Measurements from ENCODE around the gene PPP2R3A. TPM values are rescaled to one million over a fixed set of nuclear protein-coding genes. Genes with fewer than 3 reads are reported as not detected.

Gene PPP2R3A
- total RNA-seq, 1 experiment from 2014 or later, result 1.1 TPM

DNA sequence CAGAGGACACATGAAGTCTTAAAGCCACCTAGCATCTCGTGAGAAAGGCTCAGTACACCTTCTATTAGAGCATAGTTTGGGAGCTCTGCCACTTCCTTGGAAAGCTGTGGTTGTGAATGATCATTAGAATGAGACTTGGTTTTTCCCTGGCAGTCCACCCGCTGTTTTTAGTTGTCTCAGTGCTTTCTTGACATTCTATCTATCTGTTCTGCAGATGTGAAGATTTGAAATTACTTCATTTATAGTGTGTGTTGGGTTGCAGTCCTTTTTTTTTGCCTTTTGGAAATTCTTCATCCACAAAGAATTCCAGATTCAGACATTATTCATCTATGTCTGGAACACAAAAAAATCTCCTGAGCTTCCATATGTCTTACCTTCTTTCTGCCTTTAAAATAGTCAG, 23.7 kb downstream of the PPP2R3A start:
- CTCF ChIA-PET, result no interaction called here
- POLR2A ChIA-PET (ENCODE audit: low non-redundant PET), result no interaction called here
- H3K4me1 ChIP-seq (ENCODE audit: insufficient read depth, low read length, poor library complexity, severe bottlenecking), result no peaks in the 10 kb centered on the region
- intact Hi-C loops (cut with micrococcal nuclease; ENCODE audit: unreplicated experiment), result no loop called here
- DNase-seq (ENCODE audit: low spot score), result no peak
- no peak overlapping the region for H3K27ac ChIP-seq (ENCODE audit: low read depth, low read length, poor library complexity, severe bottlenecking)
- H3K36me3 ChIP-seq (ENCODE audit: insufficient read depth, low read length, poor library complexity, severe bottlenecking), result no peaks in the 10 kb centered on the region
- no TSS peak for BruUV-seq (replicated peaks)
- H3K4me3 ChIP-seq (ENCODE audit: low read depth, low read length, poor library complexity, severe bottlenecking), result no peak overlapping the region
- peaks cover 57% of the 10 kb centered on the region for H3K27me3 ChIP-seq (replicated peaks; ENCODE audit: insufficient read depth, low read depth, low read length, poor library complexity)
- TF ChIP-seq EZH2 (IDR thresholded peaks at IDR 0.05; ENCODE audit: borderline replicate concordance, low read depth, low read length, poor library complexity, severe bottlenecking), result no peak
- TF ChIP-seq, protein P1, sequence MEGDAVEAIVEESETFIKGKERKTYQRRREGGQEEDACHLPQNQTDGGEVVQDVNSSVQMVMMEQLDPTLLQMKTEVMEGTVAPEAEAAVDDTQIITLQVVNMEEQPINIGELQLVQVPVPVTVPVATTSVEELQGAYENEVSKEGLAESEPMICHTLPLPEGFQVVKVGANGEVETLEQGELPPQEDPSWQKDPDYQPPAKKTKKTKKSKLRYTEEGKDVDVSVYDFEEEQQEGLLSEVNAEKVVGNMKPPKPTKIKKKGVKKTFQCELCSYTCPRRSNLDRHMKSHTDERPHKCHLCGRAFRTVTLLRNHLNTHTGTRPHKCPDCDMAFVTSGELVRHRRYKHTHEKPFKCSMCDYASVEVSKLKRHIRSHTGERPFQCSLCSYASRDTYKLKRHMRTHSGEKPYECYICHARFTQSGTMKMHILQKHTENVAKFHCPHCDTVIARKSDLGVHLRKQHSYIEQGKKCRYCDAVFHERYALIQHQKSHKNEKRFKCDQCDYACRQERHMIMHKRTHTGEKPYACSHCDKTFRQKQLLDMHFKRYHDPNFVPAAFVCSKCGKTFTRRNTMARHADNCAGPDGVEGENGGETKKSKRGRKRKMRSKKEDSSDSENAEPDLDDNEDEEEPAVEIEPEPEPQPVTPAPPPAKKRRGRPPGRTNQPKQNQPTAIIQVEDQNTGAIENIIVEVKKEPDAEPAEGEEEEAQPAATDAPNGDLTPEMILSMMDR (conservative IDR thresholded peaks at IDR 0.05; ENCODE audit: low read depth, low read length), result no peak
- no peaks in the 10 kb centered on the region for H3K9me3 ChIP-seq (ENCODE audit: low read depth, low read length, poor library complexity, severe bottlenecking)

DNA sequence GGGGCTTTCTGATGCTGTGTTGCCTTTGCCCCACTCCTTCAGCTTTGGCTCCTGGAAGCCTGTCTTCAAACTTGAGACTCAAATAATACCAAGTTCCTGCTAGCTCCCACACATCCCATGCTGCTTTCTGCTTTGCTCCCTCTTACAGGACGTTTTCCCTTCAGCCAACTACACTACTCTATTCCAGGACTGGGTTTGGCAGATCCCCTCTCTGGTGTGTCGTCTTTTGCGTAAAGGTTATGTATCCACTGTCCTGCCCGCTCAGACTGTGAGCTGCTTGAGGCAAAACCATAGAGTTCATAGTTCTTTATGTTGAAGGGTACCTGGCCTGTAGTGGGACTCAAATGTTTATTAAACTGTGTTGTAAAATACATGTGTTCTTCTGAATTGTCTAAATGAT, 25.4 kb downstream of the PPP2R3A start:
- no peak overlapping the region for H3K4me3 ChIP-seq (ENCODE audit: low read depth, low read length, poor library complexity, severe bottlenecking)
- TF ChIP-seq EZH2 (IDR thresholded peaks at IDR 0.05; ENCODE audit: borderline replicate concordance, low read depth, low read length, poor library complexity, severe bottlenecking), result no peak
- TF ChIP-seq, protein P1 (conservative IDR thresholded peaks at IDR 0.05; ENCODE audit: low read depth, low read length), result no peak
- intact Hi-C loops (cut with micrococcal nuclease; ENCODE audit: unreplicated experiment), result no loop called here
- BruUV-seq (replicated peaks), result no TSS peak
- H3K4me1 ChIP-seq (ENCODE audit: insufficient read depth, low read length, poor library complexity, severe bottlenecking), result no peaks in the 10 kb centered on the region
- ChIA-PET POLR2A (ENCODE audit: low non-redundant PET) (no interaction called here), CTCF (no interaction called here)
- no peak overlapping the region for H3K27ac ChIP-seq (ENCODE audit: low read depth, low read length, poor library complexity, severe bottlenecking)
- no peaks in the 10 kb centered on the region for H3K9me3 ChIP-seq (ENCODE audit: low read depth, low read length, poor library complexity, severe bottlenecking)
- no peak for DNase-seq (ENCODE audit: low spot score)
- peaks cover 63% of the 10 kb centered on the region for H3K27me3 ChIP-seq (replicated peaks; ENCODE audit: insufficient read depth, low read depth, low read length, poor library complexity)
- H3K36me3 ChIP-seq (ENCODE audit: insufficient read depth, low read length, poor library complexity, severe bottlenecking), result no peaks in the 10 kb centered on the region

DNA sequence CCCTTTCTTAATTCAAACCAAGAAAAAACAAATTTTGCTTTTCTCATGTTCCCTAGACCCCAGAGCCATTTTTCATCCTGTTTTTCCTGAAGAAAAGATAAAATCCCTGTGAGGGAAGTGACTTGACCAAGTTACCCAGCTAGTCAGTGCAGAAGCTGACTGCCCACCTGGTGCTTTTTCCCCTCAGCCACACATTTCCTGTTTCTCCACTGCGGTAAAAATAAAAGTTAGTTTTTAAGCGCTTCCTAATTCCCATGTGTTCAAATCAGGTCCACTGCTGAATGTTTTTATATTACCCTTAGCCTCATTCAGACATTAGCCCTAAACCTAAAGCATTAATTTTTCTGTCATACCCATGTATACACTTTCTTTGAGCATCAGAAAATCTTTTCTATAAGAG, 26.1 kb downstream of the PPP2R3A start:
- Histone ChIP-seq H3K4me3 (ENCODE audit: low read depth, low read length, poor library complexity, severe bottlenecking) (no peak overlapping the region), H3K27me3 (replicated peaks; ENCODE audit: insufficient read depth, low read depth, low read length, poor library complexity) (peaks cover 68% of the 10 kb centered on the region), H3K4me1 (ENCODE audit: insufficient read depth, low read length, poor library complexity, severe bottlenecking) (no peaks in the 10 kb centered on the region), H3K27ac (ENCODE audit: low read depth, low read length, poor library complexity, severe bottlenecking) (no peak overlapping the region), H3K36me3 (ENCODE audit: insufficient read depth, low read length, poor library complexity, severe bottlenecking) (no peaks in the 10 kb centered on the region), H3K9me3 (ENCODE audit: low read depth, low read length, poor library complexity, severe bottlenecking) (no peaks in the 10 kb centered on the region)
- no peak for DNase-seq (ENCODE audit: low spot score)
- TF ChIP-seq, protein P1 (conservative IDR thresholded peaks at IDR 0.05; ENCODE audit: low read depth, low read length), result no peak
- no peak for TF ChIP-seq EZH2 (IDR thresholded peaks at IDR 0.05; ENCODE audit: borderline replicate concordance, low read depth, low read length, poor library complexity, severe bottlenecking)
- ChIA-PET CTCF (interaction anchor here (0.6 kb wide), 1 partner anchor 37 kb away, joined by 5 read pairs; no protein-coding TSS in a partner anchor), POLR2A (ENCODE audit: low non-redundant PET) (no interaction called here)
- no TSS peak for BruUV-seq (replicated peaks)
- intact Hi-C loops (cut with micrococcal nuclease; ENCODE audit: unreplicated experiment), result no loop called here

Measured in A673 (cell line).